ENCODE data around the gene ZAP70. TPM values are rescaled to one million over a fixed set of nuclear protein-coding genes. Genes with fewer than 3 reads are reported as not detected.

Gene ZAP70
- total RNA-seq, 1 donor from 2014 or later: 0.13 TPM

- no peak for DNase-seq (ENCODE audit: low read depth in 2 of 2)
Measured at GRCh38 chr2:97750017-97750416, 36.6 kb downstream of the ZAP70 start.

GRCh38 chr2:97751752-97752151 is 38.4 kb downstream of the ZAP70 start:
- peak in 1 of 2 donors; percentile 19 for DNase-seq (ENCODE audit: low read depth in 2 of 2)

- no peak for DNase-seq (ENCODE audit: low read depth in 2 of 2)
Measured at GRCh38 chr2:97752342-97753334, 39.3 kb downstream of the ZAP70 start.

DNA sequence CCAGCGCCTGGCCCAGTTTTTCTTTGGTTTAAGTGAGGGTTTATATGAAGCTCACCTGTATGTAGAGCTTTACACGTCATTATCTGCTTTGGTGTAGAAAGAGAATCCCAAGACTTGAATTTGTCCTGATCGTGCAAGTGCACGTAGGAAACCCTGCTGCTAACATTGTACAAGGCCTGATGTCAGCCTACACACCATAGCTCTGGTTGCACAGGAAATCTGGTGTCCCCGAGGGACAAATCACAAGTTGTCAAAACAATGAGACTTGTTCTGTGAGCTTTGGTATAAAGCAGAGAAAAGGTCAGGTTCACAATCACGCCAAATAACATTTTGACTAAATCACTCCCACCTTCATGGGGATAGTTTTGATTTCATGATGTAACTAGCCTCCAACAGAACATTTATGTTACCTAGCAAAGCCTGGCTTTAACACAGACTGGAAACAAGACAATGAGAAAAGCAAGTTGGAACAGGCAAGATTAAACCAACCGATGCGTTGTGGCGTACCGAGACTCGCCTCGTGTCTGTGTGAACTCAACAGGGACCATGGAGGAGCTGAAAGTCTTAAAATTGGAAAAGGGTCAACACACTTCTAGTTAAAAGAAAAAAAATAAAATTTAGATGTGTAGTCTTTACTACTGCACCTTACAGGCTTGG is 41.4 kb downstream of the ZAP70 start:
- no peak for DNase-seq (ENCODE audit: low read depth in 2 of 2)

- no peak for DNase-seq (ENCODE audit: low read depth in 2 of 2)
Measured at GRCh38 chr2:97755491-97755890, 42.1 kb downstream of the ZAP70 start.

GRCh38 chr2:97757062-97757461 is 43.7 kb downstream of the ZAP70 start:
- DNase-seq (ENCODE audit: low read depth in 2 of 2): no peak

DNA sequence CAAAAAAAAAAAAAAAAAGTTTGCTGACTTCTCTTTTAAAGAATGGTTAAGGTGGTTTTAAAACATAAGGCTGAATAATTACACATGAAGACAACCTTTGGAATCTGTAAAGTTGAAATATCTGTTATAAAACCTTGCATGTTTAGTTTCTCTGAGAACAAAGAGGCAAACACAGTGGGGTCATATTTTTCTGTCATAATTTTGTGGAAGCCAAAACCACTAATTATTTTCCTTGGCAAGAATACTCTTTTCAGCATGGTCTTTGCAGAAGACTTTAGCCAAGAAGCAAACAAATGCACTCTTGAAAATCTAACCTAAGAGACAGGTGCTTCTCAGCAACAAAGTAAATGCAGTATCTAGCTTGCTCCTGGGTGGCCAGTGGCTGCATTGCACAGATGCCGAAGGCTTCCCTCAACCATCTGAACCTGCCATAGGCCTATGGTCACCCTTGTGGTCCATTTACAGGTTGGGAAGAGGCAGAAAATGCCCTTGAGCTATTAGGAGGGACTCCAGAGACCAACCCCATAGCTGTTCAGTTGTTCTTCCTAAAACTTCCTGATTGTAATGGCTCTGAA is 44.8 kb downstream of the ZAP70 start:
- no peak for DNase-seq (ENCODE audit: low read depth in 2 of 2)

GRCh38 chr2:97759727-97760407 is 46.5 kb downstream of the ZAP70 start:
- no peak for DNase-seq (ENCODE audit: low read depth in 2 of 2)

DNA sequence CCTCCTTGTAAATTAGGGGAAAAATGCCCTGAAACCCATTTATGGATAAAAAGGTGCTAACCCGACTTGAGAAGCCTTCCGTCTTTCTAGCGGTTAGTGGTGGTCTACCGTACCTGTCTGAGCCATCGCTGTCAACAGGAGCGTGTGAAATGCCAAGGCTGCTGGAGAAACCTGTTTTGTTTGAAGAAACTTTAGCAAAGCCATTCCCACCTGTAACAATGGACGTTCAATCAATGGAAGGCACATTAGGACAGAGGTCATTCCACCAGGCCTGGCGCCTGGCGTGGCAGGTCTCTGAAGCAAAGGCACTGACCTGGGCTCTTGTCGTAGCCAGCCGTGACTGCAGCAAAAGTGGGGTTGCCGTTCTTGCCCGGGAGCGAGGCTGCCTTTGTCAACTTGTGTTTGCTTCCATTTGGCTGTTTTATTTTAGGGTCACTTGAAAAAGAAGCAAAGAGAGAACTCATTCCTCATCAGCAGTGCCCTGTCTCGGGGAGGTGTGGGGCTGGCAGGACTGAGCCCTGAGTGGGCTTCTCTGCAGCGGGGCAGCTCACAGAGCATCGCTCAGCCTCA is 47.2 kb downstream of the ZAP70 start:
- DNase-seq (ENCODE audit: low read depth in 2 of 2): no peak

GRCh38 chr2:97761192-97761591 is 47.8 kb downstream of the ZAP70 start:
- DNase-seq (ENCODE audit: low read depth in 2 of 2): no peak

DNA sequence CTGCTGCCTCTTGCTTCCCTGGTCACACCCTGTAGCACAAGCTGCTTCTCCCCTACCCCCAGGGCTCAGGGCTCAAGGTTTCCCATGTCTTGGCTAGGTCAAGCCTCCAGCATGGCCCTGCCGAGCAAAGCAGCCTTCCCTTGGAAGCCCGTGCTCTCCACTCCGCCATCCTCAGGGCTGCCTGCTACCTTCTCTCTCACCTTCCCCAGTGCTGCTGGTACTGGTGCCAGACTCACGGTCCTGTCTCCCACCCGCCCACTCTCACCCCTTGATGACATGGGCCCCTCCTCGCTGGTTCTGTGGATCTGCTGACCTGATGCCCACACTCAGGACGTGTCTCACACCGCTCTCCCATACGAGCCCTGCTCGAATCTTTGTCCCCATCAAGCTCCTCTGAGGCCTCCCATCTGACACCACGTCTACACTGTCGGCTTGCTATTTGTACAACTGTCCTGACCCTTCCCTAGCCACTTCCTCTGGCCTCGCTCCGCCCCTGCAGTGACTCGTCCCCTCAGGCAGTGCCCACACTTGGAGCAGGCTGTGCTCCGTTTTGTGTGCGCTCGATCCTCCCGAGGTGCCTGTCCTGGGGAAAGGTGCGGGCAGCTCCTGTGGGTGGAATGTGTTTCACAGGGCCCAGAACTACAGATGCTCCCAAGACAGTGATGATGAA is 49.9 kb downstream of the ZAP70 start:
- no peak for DNase-seq (ENCODE audit: low read depth in 2 of 2)

- DNase-seq (ENCODE audit: low read depth in 2 of 2): no peak
Measured at GRCh38 chr2:97764559-97765263, 51.3 kb downstream of the ZAP70 start.

DNA sequence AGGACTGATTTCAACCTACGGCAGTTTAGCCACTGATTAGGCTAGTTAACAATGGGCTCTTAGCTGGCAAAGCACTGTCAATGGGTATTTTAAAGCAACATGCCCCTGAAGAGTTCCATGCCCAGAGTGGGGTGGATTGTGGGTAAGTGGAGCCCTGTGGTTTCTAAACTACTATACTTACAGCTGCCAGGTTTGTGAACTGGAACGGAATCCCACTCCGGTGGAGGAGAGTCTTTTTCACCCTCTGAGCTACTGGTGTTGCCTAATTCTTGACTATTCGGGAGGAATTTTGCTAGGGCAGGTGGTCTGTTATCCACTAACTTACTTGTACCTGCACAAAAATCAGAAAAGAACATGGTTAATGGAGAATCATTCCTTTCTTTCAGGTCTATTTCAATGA is 52.6 kb downstream of the ZAP70 start:
- DNase-seq (ENCODE audit: low read depth in 2 of 2): no peak

GRCh38 chr2:97766567-97766966 is 53.2 kb downstream of the ZAP70 start:
- no peak for DNase-seq (ENCODE audit: low read depth in 2 of 2)

DNA sequence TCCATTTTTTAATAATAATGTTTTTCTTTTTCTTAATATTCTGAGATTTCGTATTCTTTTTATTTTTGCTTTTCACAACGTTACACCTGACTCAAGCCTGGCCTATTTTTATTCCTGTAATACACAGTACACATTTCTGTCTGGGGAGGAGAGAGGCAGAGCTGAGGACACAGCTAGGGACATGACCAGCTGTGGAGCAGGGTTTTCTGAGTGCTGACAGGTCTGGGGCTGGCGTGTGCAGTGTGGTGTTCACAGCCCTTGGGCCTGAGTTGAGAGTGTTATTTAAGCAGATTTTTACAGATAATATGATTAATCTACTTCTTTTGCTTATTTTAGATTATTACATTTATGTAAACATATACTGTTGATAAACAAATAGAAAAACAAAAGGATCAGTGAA is 55.9 kb downstream of the ZAP70 start:
- no peak for DNase-seq (ENCODE audit: low read depth in 2 of 2)

GRCh38 chr2:97769711-97770110 is 56.3 kb downstream of the ZAP70 start:
- no peak for DNase-seq (ENCODE audit: low read depth in 2 of 2)

GRCh38 chr2:97770445-97770844 is 57.1 kb downstream of the ZAP70 start:
- no peak for DNase-seq (ENCODE audit: low read depth in 2 of 2)

DNA sequence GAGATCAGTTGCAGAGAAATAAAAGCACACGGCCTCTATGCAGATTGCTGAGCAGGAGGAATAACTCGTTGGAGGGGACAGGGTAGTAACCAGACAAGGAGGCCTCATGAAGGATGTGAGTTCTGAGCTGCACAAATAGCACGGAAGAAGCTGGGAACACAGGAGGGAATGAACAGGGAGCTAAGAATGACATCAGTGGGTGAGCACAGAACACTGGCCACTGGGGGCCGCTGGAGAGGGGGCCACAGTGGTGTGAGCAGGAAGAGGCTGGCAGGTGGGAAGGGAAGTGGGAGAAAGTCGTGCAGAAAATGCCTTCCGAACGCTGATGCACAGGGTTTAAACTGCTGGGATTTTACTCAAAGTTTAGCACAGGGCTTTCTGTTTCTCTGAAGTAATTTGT is 61.0 kb downstream of the ZAP70 start:
- DNase-seq (ENCODE audit: low read depth in 2 of 2): peak in 1 of 2 donors; percentile 43

DNA sequence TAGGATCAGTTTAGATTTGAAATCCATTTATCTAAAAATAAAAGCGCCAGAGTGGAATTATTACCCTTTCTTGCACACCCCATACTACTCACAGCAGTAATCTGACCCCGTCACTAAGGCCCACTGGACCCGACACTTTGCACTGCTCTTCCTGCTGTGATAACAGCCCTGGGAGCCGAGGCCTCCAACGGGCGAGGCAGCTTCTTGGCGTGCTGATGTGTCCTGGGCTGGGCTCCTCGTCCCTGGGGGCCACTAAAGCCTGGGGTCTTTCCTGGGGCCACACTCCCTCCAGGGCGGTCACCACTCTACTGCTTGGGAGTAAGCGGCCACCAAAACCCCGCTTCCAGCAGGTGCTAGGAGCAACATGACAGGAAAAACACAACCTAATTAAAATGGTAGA is 61.7 kb downstream of the ZAP70 start:
- DNase-seq (ENCODE audit: low read depth in 2 of 2): no peak

DNA sequence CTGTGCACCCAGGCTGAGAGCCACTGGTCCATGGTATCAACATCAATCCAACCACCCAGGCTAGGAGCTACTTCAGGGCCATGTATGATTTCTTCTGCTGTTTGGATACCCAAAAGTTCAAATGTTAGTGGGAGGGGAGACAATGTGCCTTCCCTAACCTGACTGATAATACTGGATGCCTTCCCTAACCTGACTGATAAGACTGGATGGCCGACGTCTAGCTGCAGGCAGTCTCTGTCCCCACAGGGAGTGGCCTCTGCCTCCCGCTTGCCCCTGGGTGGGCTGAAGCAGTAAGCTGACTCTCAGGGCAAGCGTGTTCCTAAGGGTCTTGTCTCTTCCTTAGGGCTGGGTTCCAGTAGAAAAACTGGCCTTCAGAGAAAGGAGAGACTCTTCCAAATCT is 65.8 kb downstream of the ZAP70 start:
- no peak for DNase-seq (ENCODE audit: low read depth in 2 of 2)
